HG03060 (cell line): Measurements from ENCODE around the gene ST6GALNAC2.
"Not testable (repeated sequence)": the region's sequence is repeated elsewhere in the genome, so short reads cannot be mapped to it uniquely, and the experiment has no call there.

ENCODE experiments used
- ATAC-seq: cut with Tn5 transposase; IDR thresholded peaks from one replicate; pipeline ENCODE4 v1.9.1; 2021; ENCODE audit warnings: low read depth, moderate number of reproducible peaks; ENCODE audit not compliant: unreplicated experiment

Gene ST6GALNAC2

GRCh38 chr17:76543482-76543825, 42.2 kb downstream of the ST6GALNAC2 start:
- ATAC-seq, result no peak

- no peak for ATAC-seq
These were observed 42.7 kb downstream of the ST6GALNAC2 start for GRCh38 chr17:76542984-76543383.

GRCh38 chr17:76542566-76542971, 43.1 kb downstream of the ST6GALNAC2 start:
- no peak for ATAC-seq

GRCh38 chr17:76541739-76542454, 43.8 kb downstream of the ST6GALNAC2 start:
- no peak for ATAC-seq

- no peak for ATAC-seq
These were observed 45.0 kb downstream of the ST6GALNAC2 start for GRCh38 chr17:76540381-76541300.

GRCh38 chr17:76539631-76540271, 45.9 kb downstream of the ST6GALNAC2 start, which contains the start of gene PRCD:
Gene PRCD, plus strand, starts transcription at chr17:76540044. Its CDS starts 98 bp downstream, at chr17:76540142.
- no peak for ATAC-seq

- no peak for ATAC-seq
These were observed 46.6 kb downstream of the ST6GALNAC2 start for GRCh38 chr17:76538941-76539570.

GRCh38 chr17:76538281-76538931, 47.3 kb downstream of the ST6GALNAC2 start:
- no peak for ATAC-seq

GRCh38 chr17:76537578-76538280, 47.9 kb downstream of the ST6GALNAC2 start, which contains the start of gene CYGB:
Gene CYGB, minus strand, starts transcription at chr17:76537709. Its CDS starts 167 bp downstream, at chr17:76537542.
- ATAC-seq, result no peak

- no peak for ATAC-seq
These were observed 48.4 kb downstream of the ST6GALNAC2 start for GRCh38 chr17:76537288-76537577.

GRCh38 chr17:76536511-76537287, 49.0 kb downstream of the ST6GALNAC2 start:
- no peak for ATAC-seq

GRCh38 chr17:76535788-76536510, 49.7 kb downstream of the ST6GALNAC2 start:
- no peak for ATAC-seq

GRCh38 chr17:76534831-76535732, 50.6 kb downstream of the ST6GALNAC2 start:
- ATAC-seq, result no peak

- ATAC-seq, result not testable (repeated sequence)
These were observed 51.9 kb downstream of the ST6GALNAC2 start for GRCh38 chr17:76533640-76534359.

- ATAC-seq, result no peak
These were observed 53.5 kb downstream of the ST6GALNAC2 start for GRCh38 chr17:76532072-76532651.

- no peak for ATAC-seq
These were observed 54.1 kb downstream of the ST6GALNAC2 start for GRCh38 chr17:76531486-76532038.
